GM12891 (cell line): ENCODE results near the gene FAM228A.

ENCODE experiments used
- PAX5 ChIP-seq: IDR thresholded peaks from 2 replicates; pipeline ENCODE4 v1.6.1; 2011; ENCODE audit warnings: low read length, moderate library complexity, mild to moderate bottlenecking; ENCODE audit not compliant: insufficient read depth, severe bottlenecking
- POLR2A ChIP-seq: IDR thresholded peaks from 2 replicates; pipeline ENCODE4 v1.6.1; 2011; ENCODE audit warnings: low read depth, low read length, control low read depth
- POLR2AphosphoS5 ChIP-seq: IDR thresholded peaks from 2 replicates; pipeline ENCODE4 v1.6.1; 2011; ENCODE audit warnings: low read depth, low read length, control low read depth

- no peak for TF ChIP-seq PAX5
- TF ChIP-seq POLR2A = no peak
- TF ChIP-seq POLR2AphosphoS5 = no peak
These were observed 42.3 kb upstream of the FAM228A start for GRCh38 chr2:24132543-24132942.
